Panc1 (cell line): ENCODE results near the gene GPN3. TPM values are rescaled to one million over a fixed set of nuclear protein-coding genes. Genes with fewer than 3 reads are reported as not detected.

Experiments
- ATAC-seq: fragments of 200-7000 bp; cut with Tn5 transposase; 2 replicates; pipeline ENCODE4 v1.9.1; 2020; ENCODE audit warnings: mild to moderate bottlenecking, moderate library complexity
- BruUV-seq: library from RNA; stranded (reverse); fragments of 400-500 nt; replicated peaks from 2 replicates; lab custom pipeline; 2021; lab: Mats Ljungman, UMichigan
- CTCF ChIA-PET: fragments of 300-600 bp; sonication (Branson Sonifier 250); formaldehyde crosslinking; loops from one replicate; lab custom pipeline; 2022; ENCODE audit warnings: antibody characterized with exemption; lab: Charles Lee
- POLR2A ChIA-PET: fragments of 300-600 bp; sonication (Branson Sonifier 250); formaldehyde crosslinking; loops from one replicate; lab custom pipeline; 2022; ENCODE audit warnings: antibody characterized with exemption; lab: Charles Lee
- DNase-seq: peaks from one replicate; pipeline ENCODE4 v3.0.0-alpha.2; 2010; ENCODE audit warnings: low read depth, low spot score
- H3K27ac ChIP-seq: 2 replicates; pipeline ENCODE4 v1.5.1; 2011; ENCODE audit warnings: mild to moderate bottlenecking, low read length, inconsistent platforms
- H3K27me3 ChIP-seq: fragments of 200-500 bp; sonication (Bioruptor generic); 2 replicates; pipeline ENCODE4 v1.6.0; 2014; ENCODE audit warnings: low read length, inconsistent platforms; ENCODE audit not compliant: control insufficient read depth, insufficient read depth
- H3K36me3 ChIP-seq: fragments of 200-500 bp; sonication (Bioruptor generic); 2 replicates; pipeline ENCODE4 v1.5.1; 2014; ENCODE audit warnings: inconsistent platforms, mild to moderate bottlenecking, low read length, moderate library complexity; ENCODE audit not compliant: control insufficient read depth, insufficient read depth
- H3K4me1 ChIP-seq: 2 replicates; pipeline ENCODE4 v1.5.1; 2011; ENCODE audit warnings: inconsistent platforms, mild to moderate bottlenecking, low read length, moderate library complexity; ENCODE audit not compliant: control insufficient read depth, insufficient read depth
- H3K4me3 ChIP-seq, 2 experiments: 2 replicates each; pipeline ENCODE4 v1.5.1; 2011 to 2012; ENCODE audit warnings: low read depth in 2 of 2, low read length in 2 of 2, mild to moderate bottlenecking in 2 of 2, inconsistent platforms in 1 of 2, moderate library complexity in 1 of 2
- H3K9me3 ChIP-seq: fragments of 200-500 bp; sonication (Bioruptor generic); 2 replicates; pipeline ENCODE4 v1.5.1; 2014; ENCODE audit warnings: low read depth, mild to moderate bottlenecking, inconsistent platforms, low read length, moderate library complexity; ENCODE audit not compliant: control insufficient read depth, insufficient read depth
- CTCF ChIP-seq: fragments of 450-650 bp; IDR thresholded peaks from 2 replicates; pipeline ENCODE4 v1.5.1; 2017; ENCODE audit warnings: mild to moderate bottlenecking
- POLR2AphosphoS5 ChIP-seq: IDR thresholded peaks from 2 replicates; pipeline ENCODE4 v1.6.1; 2012; ENCODE audit warnings: mild to moderate bottlenecking, low read depth, low read length, moderate library complexity
- REST ChIP-seq, 2 experiments: IDR thresholded peaks; 2 replicates each; pipeline ENCODE4 v1.6.1; 2011 to 2012; ENCODE audit warnings: low read depth in 2 of 2, control low read depth in 1 of 2, low read length in 1 of 2, mild to moderate bottlenecking in 1 of 2, moderate library complexity in 1 of 2; ENCODE audit not compliant: insufficient read depth in 1 of 2
- SIN3A ChIP-seq: IDR thresholded peaks from 2 replicates; pipeline ENCODE4 v1.6.1; 2012; ENCODE audit warnings: low read depth, mild to moderate bottlenecking, low read length, moderate library complexity, borderline replicate concordance; ENCODE audit not compliant: insufficient read depth
- TCF7L2 ChIP-seq: IDR thresholded peaks from 2 replicates; pipeline ENCODE4 v1.6.1; 2011; ENCODE audit warnings: mild to moderate bottlenecking, low read depth, low read length, inconsistent platforms
- in situ Hi-C: cut with HindIII; loops from 2 replicates; pipeline ENCODE4 v1.10.0; 2016; ENCODE audit warnings: low sequenced_read_pairs, low pct_unique_long_range_greater_than_20kb
- intact Hi-C: fragments of 100-400 bp; cut with micrococcal nuclease; formaldehyde crosslinking; loops from one replicate; pipeline ENCODE4 v1.10.0; 2022; ENCODE audit not compliant: unreplicated experiment
- total RNA-seq: library from RNA; stranded (reverse); gene quantifications from one replicate; pipeline ENCODE4 v1.2.1, GENCODE V29; 2021; ENCODE audit not compliant: unreplicated experiment

Gene GPN3
- total RNA-seq, 1 experiment from 2014 or later = 39.0 TPM

GRCh38 chr12:110475426-110475825 lies 7.4 kb upstream of the GPN3 start:
- peaks cover 2% of the 10 kb centered on the region; the same call in 1 of the 2 replicates for H3K36me3 ChIP-seq
- POLR2A ChIA-PET = interaction anchor here (0.6 kb wide), 1 partner anchor 44 kb away, joined by 6 read pairs; no protein-coding TSS in a partner anchor
- CTCF ChIA-PET = no interaction called here
- DNase-seq (no peak), ATAC-seq (no peak)
- no peaks in the 10 kb centered on the region for H3K27me3 ChIP-seq
- H3K9me3 ChIP-seq = no peaks in the 10 kb centered on the region
- intact Hi-C loops = no loop called here
- TF ChIP-seq REST (IDR thresholded peaks at IDR 0.05; ENCODE audit: insufficient read depth in 1 of 2, low read depth in 2 of 2, low read length in 1 of 2) (no peak), POLR2AphosphoS5 (no peak), TCF7L2 (no peak)
- H3K4me3 ChIP-seq = no peak overlapping the region
- no TSS peak for BruUV-seq
- in situ Hi-C loops = no loop called here
- no peak overlapping the region for H3K27ac ChIP-seq
- no peaks in the 10 kb centered on the region for H3K4me1 ChIP-seq

- intact Hi-C loops = no loop called here
- peak overlapping the region; percentile 88 to 95 for H3K4me3 ChIP-seq
- POLR2A ChIA-PET = interaction anchor here (0.8 to 1.6 kb wide), 3 partner anchors 14 to 33 kb away, joined by 3 to 5 read pairs (median 4); partner anchors contain the start of gene ARPC3
- no peaks in the 10 kb centered on the region for H3K36me3 ChIP-seq
- DNase-seq (no peak), ATAC-seq (no peak)
- no peaks in the 10 kb centered on the region for H3K9me3 ChIP-seq
- no peaks in the 10 kb centered on the region for H3K27me3 ChIP-seq
- peak overlapping the region; percentile 90 for H3K27ac ChIP-seq
- H3K4me1 ChIP-seq = peaks cover 11% of the 10 kb centered on the region
- in situ Hi-C loops = loop anchor here (5.0 kb wide), 1 partner anchor 34 kb away; the partner anchor contains the start of genes RAD9B and VPS29
- no TSS peak for BruUV-seq
- TF ChIP-seq SIN3A (no peak), CTCF (no peak)
- CTCF ChIA-PET = interaction anchor here (0.6 to 1.6 kb wide), 5 partner anchors 18 to 401 kb away, joined by 3 to 7 read pairs (median 4); partner anchors contain the start of gene ARPC3
These were observed 227 bp downstream of the GPN3 start for GRCh38 chr12:110467847-110468213.

- peaks cover 11% of the 10 kb centered on the region for H3K4me1 ChIP-seq
- CTCF ChIA-PET = no interaction called here
- ATAC-seq (no peak), DNase-seq (no peak)
- POLR2A ChIA-PET = no interaction called here
- TF ChIP-seq CTCF (no peak), TCF7L2 (no peak), POLR2AphosphoS5 (no peak), SIN3A (no peak), REST (IDR thresholded peaks at IDR 0.05; ENCODE audit: insufficient read depth in 1 of 2, low read depth in 2 of 2, low read length in 1 of 2) (no peak)
- BruUV-seq = no TSS peak
- H3K4me3 ChIP-seq = peak overlapping the region in 1 of 2 experiments; percentile 95; a peak in 3 of 4 replicates
- H3K9me3 ChIP-seq = no peaks in the 10 kb centered on the region
- H3K27me3 ChIP-seq = no peaks in the 10 kb centered on the region
- intact Hi-C loops = no loop called here
- in situ Hi-C loops = loop anchor here (5.0 kb wide), 1 partner anchor 36 kb away; the partner anchor contains the start of genes RAD9B and VPS29
- no peak overlapping the region; the same call in 1 of the 2 replicates for H3K27ac ChIP-seq
- H3K36me3 ChIP-seq = no peaks in the 10 kb centered on the region
These were observed 1.3 kb downstream of the GPN3 start for GRCh38 chr12:110466791-110467190.
